Measurements from ENCODE around the gene MREG.
"Not testable (repeated sequence)": the region's sequence is repeated elsewhere in the genome, so short reads cannot be mapped to it uniquely, and the experiment has no call there.

Gene MREG

GRCh38 chr2:215988556-215989207, 24.7 kb downstream of the MREG start:
- DNase-seq (ENCODE audit: low read depth) = not testable (repeated sequence)

GRCh38 chr2:215985257-215985656, 28.1 kb downstream of the MREG start:
- DNase-seq (ENCODE audit: low read depth) = no peak

GRCh38 chr2:215984661-215985060, 28.7 kb downstream of the MREG start:
- no peak for DNase-seq (ENCODE audit: low read depth)

- DNase-seq (ENCODE audit: low read depth) = no peak
Measured at GRCh38 chr2:215983581-215984351, 29.6 kb downstream of the MREG start.

- DNase-seq (ENCODE audit: low read depth) = no peak
Measured at GRCh38 chr2:215982465-215982875, 30.9 kb downstream of the MREG start.

- no peak for DNase-seq (ENCODE audit: low read depth)
Measured at GRCh38 chr2:215981115-215981514, 32.2 kb downstream of the MREG start.

- no peak for DNase-seq (ENCODE audit: low read depth)
Measured at GRCh38 chr2:215979620-215980019, 33.7 kb downstream of the MREG start.

GRCh38 chr2:215974700-215975429, 38.5 kb downstream of the MREG start:
- no peak for DNase-seq (ENCODE audit: low read depth)

- DNase-seq (ENCODE audit: low read depth) = no peak
Measured at GRCh38 chr2:215973954-215974699, 39.2 kb downstream of the MREG start.

- no peak for DNase-seq (ENCODE audit: low read depth)
Measured at GRCh38 chr2:215973145-215973792, 40.1 kb downstream of the MREG start.

GRCh38 chr2:215971671-215972070, 41.7 kb downstream of the MREG start:
- no peak for DNase-seq (ENCODE audit: low read depth)

GRCh38 chr2:215970894-215971293, 42.5 kb downstream of the MREG start:
- not testable (repeated sequence) for DNase-seq (ENCODE audit: low read depth)

GRCh38 chr2:215970425-215970824, 42.9 kb downstream of the MREG start:
- DNase-seq (ENCODE audit: low read depth) = no peak

- DNase-seq (ENCODE audit: low read depth) = no peak
Measured at GRCh38 chr2:215969131-215969841, 44.1 kb downstream of the MREG start.

- no peak for DNase-seq (ENCODE audit: low read depth)
Measured at GRCh38 chr2:215968499-215968898, 44.9 kb downstream of the MREG start.

GRCh38 chr2:215967590-215968378, 45.6 kb downstream of the MREG start:
- DNase-seq (ENCODE audit: low read depth) = no peak

- DNase-seq (ENCODE audit: low read depth) = no peak
Measured at GRCh38 chr2:215966951-215967350, 46.4 kb downstream of the MREG start.

GRCh38 chr2:215966274-215966673, 47.1 kb downstream of the MREG start:
- DNase-seq (ENCODE audit: low read depth) = no peak

GRCh38 chr2:215965532-215966165, 47.7 kb downstream of the MREG start:
- DNase-seq (ENCODE audit: low read depth) = no peak

GRCh38 chr2:215961981-215962380, 51.4 kb downstream of the MREG start:
- DNase-seq (ENCODE audit: low read depth) = no peak

Data from stimulated activated CD8-positive, alpha-beta memory T cell treated with anti-CD3 and anti-CD28 coated beads, Interleukin-15, amount 100 ng/mL, for 24 hours (primary cell).